Vagina (tissue), 2 donors: ENCODE results near the gene ELOVL7.

Experiments used
- POLR2A ChIP-seq, 2 donors: fragments of 450-650 bp; IDR thresholded peaks; one replicate each; pipeline ENCODE4 v1.6.1; 2017; ENCODE audit warnings: antibody characterized with exemption in 2 of 2, mild to moderate bottlenecking in 2 of 2, moderate library complexity in 2 of 2
- POLR2AphosphoS5 ChIP-seq, 2 donors: sonication (generic); formaldehyde crosslinking; IDR thresholded peaks; one replicate each; pipeline ENCODE4 v1.9.0; 2017; ENCODE audit warnings: antibody characterized with exemption in 2 of 2, mild to moderate bottlenecking in 2 of 2, low read depth in 1 of 2; ENCODE audit not compliant: insufficient read depth in 1 of 2
- TF ChIP-seq, protein P1 (sequence below), 3 experiments: fragments of 450-650 bp in 2 of 3; fragments of 200-600 bp in 1 of 3; sonication (generic) in 1 of 3; IDR thresholded peaks; one replicate each; pipeline ENCODE4 v1.5.1; 2017 to 2019; ENCODE audit warnings: antibody characterized with exemption in 3 of 3, mild to moderate bottlenecking in 2 of 3, moderate library complexity in 2 of 3

DNA sequence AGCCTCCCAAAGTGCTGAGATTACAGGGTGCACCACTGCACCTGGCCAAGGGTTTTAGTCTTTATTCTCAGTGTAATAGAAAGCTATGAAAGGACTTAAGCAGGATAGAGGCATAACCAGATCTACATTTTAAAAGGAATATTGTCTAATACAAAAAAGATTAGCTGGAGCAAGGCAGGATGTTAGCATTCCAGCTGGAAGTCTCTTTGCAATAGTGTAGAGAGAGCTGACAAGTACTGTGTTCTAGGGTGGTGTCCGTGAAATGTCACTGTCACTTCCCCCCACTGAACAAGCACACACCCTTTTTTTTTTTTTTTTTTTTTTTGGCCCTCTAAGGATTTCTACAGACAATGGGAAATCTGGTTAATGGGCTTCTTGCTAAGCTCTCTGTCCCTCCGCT lies 119.9 kb downstream of the ELOVL7 start:
- TF ChIP-seq POLR2AphosphoS5 (IDR thresholded peaks at IDR 0.05; ENCODE audit: insufficient read depth in 1 of 2, low read depth in 1 of 2) (no peak), POLR2A (IDR thresholded peaks at IDR 0.05) (no peak)
- TF ChIP-seq, protein P1, sequence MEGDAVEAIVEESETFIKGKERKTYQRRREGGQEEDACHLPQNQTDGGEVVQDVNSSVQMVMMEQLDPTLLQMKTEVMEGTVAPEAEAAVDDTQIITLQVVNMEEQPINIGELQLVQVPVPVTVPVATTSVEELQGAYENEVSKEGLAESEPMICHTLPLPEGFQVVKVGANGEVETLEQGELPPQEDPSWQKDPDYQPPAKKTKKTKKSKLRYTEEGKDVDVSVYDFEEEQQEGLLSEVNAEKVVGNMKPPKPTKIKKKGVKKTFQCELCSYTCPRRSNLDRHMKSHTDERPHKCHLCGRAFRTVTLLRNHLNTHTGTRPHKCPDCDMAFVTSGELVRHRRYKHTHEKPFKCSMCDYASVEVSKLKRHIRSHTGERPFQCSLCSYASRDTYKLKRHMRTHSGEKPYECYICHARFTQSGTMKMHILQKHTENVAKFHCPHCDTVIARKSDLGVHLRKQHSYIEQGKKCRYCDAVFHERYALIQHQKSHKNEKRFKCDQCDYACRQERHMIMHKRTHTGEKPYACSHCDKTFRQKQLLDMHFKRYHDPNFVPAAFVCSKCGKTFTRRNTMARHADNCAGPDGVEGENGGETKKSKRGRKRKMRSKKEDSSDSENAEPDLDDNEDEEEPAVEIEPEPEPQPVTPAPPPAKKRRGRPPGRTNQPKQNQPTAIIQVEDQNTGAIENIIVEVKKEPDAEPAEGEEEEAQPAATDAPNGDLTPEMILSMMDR (IDR thresholded peaks at IDR 0.05), result no peak
